ENCODE data around the gene RGSL1.

- TF ChIP-seq, protein P1, sequence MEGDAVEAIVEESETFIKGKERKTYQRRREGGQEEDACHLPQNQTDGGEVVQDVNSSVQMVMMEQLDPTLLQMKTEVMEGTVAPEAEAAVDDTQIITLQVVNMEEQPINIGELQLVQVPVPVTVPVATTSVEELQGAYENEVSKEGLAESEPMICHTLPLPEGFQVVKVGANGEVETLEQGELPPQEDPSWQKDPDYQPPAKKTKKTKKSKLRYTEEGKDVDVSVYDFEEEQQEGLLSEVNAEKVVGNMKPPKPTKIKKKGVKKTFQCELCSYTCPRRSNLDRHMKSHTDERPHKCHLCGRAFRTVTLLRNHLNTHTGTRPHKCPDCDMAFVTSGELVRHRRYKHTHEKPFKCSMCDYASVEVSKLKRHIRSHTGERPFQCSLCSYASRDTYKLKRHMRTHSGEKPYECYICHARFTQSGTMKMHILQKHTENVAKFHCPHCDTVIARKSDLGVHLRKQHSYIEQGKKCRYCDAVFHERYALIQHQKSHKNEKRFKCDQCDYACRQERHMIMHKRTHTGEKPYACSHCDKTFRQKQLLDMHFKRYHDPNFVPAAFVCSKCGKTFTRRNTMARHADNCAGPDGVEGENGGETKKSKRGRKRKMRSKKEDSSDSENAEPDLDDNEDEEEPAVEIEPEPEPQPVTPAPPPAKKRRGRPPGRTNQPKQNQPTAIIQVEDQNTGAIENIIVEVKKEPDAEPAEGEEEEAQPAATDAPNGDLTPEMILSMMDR (IDR thresholded peaks at IDR 0.05): no peak
- no peak for TF ChIP-seq POLR2A (IDR thresholded peaks at IDR 0.05)
Observed at GRCh38 chr1:182569939-182570610, 120.1 kb downstream of the RGSL1 start.

Data from vagina (tissue), 2 donors.